BLaER1 (cell line): ENCODE data around the gene RAB3GAP2.

Source experiments
- H3K27ac ChIP-seq: shearing (Covaris generic); formaldehyde crosslinking; 2 replicates; pipeline ENCODE4 v1.8.1; 2022
- H3K27me3 ChIP-seq: shearing (Covaris generic); formaldehyde crosslinking; 2 replicates; pipeline ENCODE4 v1.8.1; 2022
- H3K36me3 ChIP-seq: shearing (Covaris generic); formaldehyde crosslinking; 2 replicates; pipeline ENCODE4 v1.8.1; 2022
- H3K4me1 ChIP-seq: shearing (Covaris generic); formaldehyde crosslinking; 2 replicates; pipeline ENCODE4 v1.8.1; 2022
- H3K4me2 ChIP-seq: shearing (Covaris generic); formaldehyde crosslinking; 2 replicates; pipeline ENCODE4 v1.8.1; 2022
- H3K4me3 ChIP-seq: shearing (Covaris generic); formaldehyde crosslinking; 2 replicates; pipeline ENCODE4 v1.8.1; 2022
- H3K9ac ChIP-seq: shearing (Covaris generic); formaldehyde crosslinking; 2 replicates; pipeline ENCODE4 v1.8.1; 2022
- H3K9me3 ChIP-seq: shearing (Covaris generic); formaldehyde crosslinking; 2 replicates; pipeline ENCODE4 v1.8.1; 2022
- H4K20me1 ChIP-seq: shearing (Covaris generic); formaldehyde crosslinking; 2 replicates; pipeline ENCODE4 v1.8.1; 2022
- Cebpa-rat ChIP-seq: shearing (Covaris generic); IDR thresholded peaks from 2 replicates; pipeline ENCODE4 v1.8.1; 2022

Gene RAB3GAP2

GRCh38 chr1:220307607-220308006 is 35.4 kb upstream of the RAB3GAP2 start:
- Histone ChIP-seq H3K9me3 (no peaks in the 10 kb centered on the region), H3K4me3 (no peak overlapping the region), H3K4me1 (no peaks in the 10 kb centered on the region), H4K20me1 (no peaks in the 10 kb centered on the region), H3K27me3 (no peaks in the 10 kb centered on the region), H3K36me3 (no peaks in the 10 kb centered on the region), H3K4me2 (no peak overlapping the region), H3K9ac (no peak overlapping the region), H3K27ac (no peak overlapping the region)
- TF ChIP-seq Cebpa-rat: no peak

- TF ChIP-seq Cebpa-rat: no peak
- H3K36me3 ChIP-seq: no peaks in the 10 kb centered on the region
- no peaks in the 10 kb centered on the region for H3K27me3 ChIP-seq
- no peak overlapping the region for H3K9ac ChIP-seq
- H3K9me3 ChIP-seq: no peaks in the 10 kb centered on the region
- H3K4me3 ChIP-seq: no peak overlapping the region
- H4K20me1 ChIP-seq: no peaks in the 10 kb centered on the region
- H3K27ac ChIP-seq: no peak overlapping the region
- no peaks in the 10 kb centered on the region for H3K4me1 ChIP-seq
- H3K4me2 ChIP-seq: no peak overlapping the region
Observed at GRCh38 chr1:220306339-220306738, 34.1 kb upstream of the RAB3GAP2 start.

DNA sequence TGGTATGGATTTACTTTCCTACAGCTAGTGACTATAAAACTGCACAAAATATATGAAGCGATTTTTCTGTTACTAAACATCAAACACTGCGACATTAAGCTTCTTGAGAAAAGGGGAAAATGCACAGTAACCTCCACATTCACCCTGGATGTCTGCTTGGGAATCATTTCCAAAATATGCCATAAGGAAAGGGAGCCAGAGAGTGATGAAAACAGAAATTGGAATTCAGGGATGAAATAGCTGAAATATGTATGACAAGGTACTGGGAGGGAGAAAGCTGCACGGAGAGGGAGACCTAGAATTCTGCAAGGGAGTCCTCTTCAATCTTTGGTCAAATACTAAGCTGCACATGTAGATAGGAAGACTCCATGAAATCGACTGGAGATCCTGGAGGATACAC is 31.6 kb upstream of the RAB3GAP2 start:
- Histone ChIP-seq H3K4me3 (no peak overlapping the region), H3K27me3 (no peaks in the 10 kb centered on the region), H3K4me2 (no peak overlapping the region), H3K9me3 (no peaks in the 10 kb centered on the region), H4K20me1 (no peaks in the 10 kb centered on the region), H3K36me3 (no peaks in the 10 kb centered on the region), H3K27ac (no peak overlapping the region), H3K4me1 (no peaks in the 10 kb centered on the region), H3K9ac (no peak overlapping the region)
- no peak for TF ChIP-seq Cebpa-rat

DNA sequence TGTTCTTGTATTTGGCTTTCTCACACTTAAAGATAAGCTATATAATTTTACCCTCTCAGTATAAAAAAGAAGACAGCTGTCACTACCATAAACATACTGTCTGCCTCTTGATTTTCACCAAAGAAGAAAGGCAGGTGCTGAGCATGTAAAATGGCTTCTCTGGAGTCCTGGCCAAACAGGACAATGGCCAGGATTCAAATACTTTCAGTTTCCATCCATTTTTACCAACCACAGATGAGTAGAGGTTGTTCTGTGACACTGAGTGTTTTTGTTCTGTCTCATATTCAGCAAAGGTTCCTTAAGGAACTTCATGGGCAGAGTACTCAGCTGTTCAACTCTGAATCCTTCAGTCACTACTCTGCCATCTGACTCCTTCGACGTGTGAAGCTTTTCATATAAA is 29.4 kb upstream of the RAB3GAP2 start:
- Histone ChIP-seq H3K4me2 (no peak overlapping the region), H3K9ac (no peak overlapping the region), H3K27ac (no peak overlapping the region), H3K4me1 (no peaks in the 10 kb centered on the region), H3K36me3 (no peaks in the 10 kb centered on the region), H3K27me3 (no peaks in the 10 kb centered on the region), H3K9me3 (no peaks in the 10 kb centered on the region), H4K20me1 (no peaks in the 10 kb centered on the region), H3K4me3 (no peak overlapping the region)
- no peak for TF ChIP-seq Cebpa-rat

- TF ChIP-seq Cebpa-rat: no peak
- no peak overlapping the region for H3K9ac ChIP-seq
- H3K27ac ChIP-seq: no peak overlapping the region
- no peak overlapping the region for H3K4me3 ChIP-seq
- no peaks in the 10 kb centered on the region for H4K20me1 ChIP-seq
- no peak overlapping the region for H3K4me2 ChIP-seq
- no peaks in the 10 kb centered on the region for H3K36me3 ChIP-seq
- H3K4me1 ChIP-seq: no peaks in the 10 kb centered on the region
- no peaks in the 10 kb centered on the region for H3K9me3 ChIP-seq
- H3K27me3 ChIP-seq: no peaks in the 10 kb centered on the region
Observed at GRCh38 chr1:220300442-220301121, 28.3 kb upstream of the RAB3GAP2 start.

DNA sequence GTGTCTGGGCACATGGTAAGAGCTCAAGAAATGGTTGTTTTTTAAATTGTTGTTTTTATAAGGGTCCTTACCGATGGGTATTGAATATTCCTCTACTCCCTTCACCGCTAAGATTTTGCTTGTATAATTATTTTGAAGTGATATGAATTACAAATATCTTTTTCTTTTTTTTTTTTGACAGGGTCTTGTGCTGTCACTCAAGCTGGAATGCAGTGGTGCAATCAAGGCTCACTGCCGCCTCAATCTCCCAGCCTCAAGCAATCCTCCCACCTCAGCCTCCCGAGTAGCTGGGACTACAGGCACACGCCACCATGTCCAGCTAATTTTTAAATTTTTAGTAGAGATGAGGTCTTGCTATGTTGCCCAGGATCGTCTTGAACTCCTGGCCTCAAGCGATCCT is 27.1 kb upstream of the RAB3GAP2 start:
- no peak for TF ChIP-seq Cebpa-rat
- Histone ChIP-seq H3K36me3 (no peaks in the 10 kb centered on the region), H3K4me3 (no peak overlapping the region), H3K9me3 (no peaks in the 10 kb centered on the region), H4K20me1 (no peaks in the 10 kb centered on the region), H3K4me2 (no peak overlapping the region), H3K27ac (no peak overlapping the region), H3K9ac (no peak overlapping the region), H3K4me1 (no peaks in the 10 kb centered on the region), H3K27me3 (no peaks in the 10 kb centered on the region)

- TF ChIP-seq Cebpa-rat: no peak
- H4K20me1 ChIP-seq: no peaks in the 10 kb centered on the region
- no peaks in the 10 kb centered on the region for H3K36me3 ChIP-seq
- no peak overlapping the region for H3K27ac ChIP-seq
- H3K27me3 ChIP-seq: no peaks in the 10 kb centered on the region
- no peaks in the 10 kb centered on the region for H3K4me1 ChIP-seq
- H3K4me3 ChIP-seq: no peak overlapping the region
- H3K9me3 ChIP-seq: no peaks in the 10 kb centered on the region
- H3K4me2 ChIP-seq: no peak overlapping the region
- no peak overlapping the region for H3K9ac ChIP-seq
Observed at GRCh38 chr1:220298470-220299205, 26.4 kb upstream of the RAB3GAP2 start.

DNA sequence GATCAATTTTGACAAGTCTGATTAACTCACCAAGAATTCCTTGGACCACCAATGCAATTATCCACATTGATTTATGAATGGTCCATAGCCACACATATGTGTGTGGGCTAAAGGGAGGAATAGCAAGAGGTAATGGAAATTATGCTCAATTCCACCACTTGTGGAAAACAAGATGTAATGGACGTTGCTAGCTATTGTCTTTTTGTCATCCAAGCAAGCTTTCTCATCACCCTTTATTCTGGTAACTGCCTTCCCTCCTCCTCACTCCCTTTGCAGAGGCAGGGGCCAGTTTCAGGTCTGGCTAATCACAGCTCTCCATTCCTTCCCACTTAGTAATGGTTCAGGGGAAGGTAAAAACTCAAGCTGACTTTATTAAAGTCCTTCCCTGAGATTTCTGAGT is 24.7 kb upstream of the RAB3GAP2 start:
- Histone ChIP-seq H4K20me1 (no peaks in the 10 kb centered on the region), H3K9ac (no peak overlapping the region), H3K4me2 (no peak overlapping the region), H3K36me3 (no peaks in the 10 kb centered on the region), H3K27ac (no peak overlapping the region), H3K27me3 (no peaks in the 10 kb centered on the region), H3K4me3 (no peak overlapping the region), H3K9me3 (no peaks in the 10 kb centered on the region), H3K4me1 (no peaks in the 10 kb centered on the region)
- TF ChIP-seq Cebpa-rat: no peak

DNA sequence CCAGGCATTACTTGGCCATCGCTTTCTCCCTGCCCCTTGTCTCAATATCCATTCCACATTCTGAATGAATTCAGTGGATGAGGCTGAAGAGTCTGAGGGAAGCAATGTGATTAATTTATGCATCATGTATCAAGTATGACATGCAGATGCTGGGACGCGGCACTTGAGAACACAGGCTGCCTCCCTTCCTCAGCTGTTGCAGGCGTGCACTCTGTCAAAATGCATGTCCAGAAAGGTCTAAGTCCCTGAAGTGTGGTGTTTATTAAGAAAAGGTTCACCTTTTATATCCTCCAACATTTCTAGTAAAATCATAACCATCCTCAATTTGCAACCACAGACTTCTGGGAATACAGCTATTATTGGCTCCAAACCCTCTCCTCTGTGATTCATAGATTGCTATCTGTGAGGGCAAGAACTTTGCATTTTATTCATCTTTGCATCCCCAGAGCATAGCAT is 22.6 kb upstream of the RAB3GAP2 start:
- no peaks in the 10 kb centered on the region for H3K36me3 ChIP-seq
- no peak overlapping the region for H3K4me3 ChIP-seq
- H3K27ac ChIP-seq: no peak overlapping the region
- H3K9ac ChIP-seq: no peak overlapping the region
- no peaks in the 10 kb centered on the region for H3K4me1 ChIP-seq
- no peaks in the 10 kb centered on the region for H3K9me3 ChIP-seq
- H4K20me1 ChIP-seq: no peaks in the 10 kb centered on the region
- H3K4me2 ChIP-seq: no peak overlapping the region
- TF ChIP-seq Cebpa-rat: no peak
- H3K27me3 ChIP-seq: no peaks in the 10 kb centered on the region

DNA sequence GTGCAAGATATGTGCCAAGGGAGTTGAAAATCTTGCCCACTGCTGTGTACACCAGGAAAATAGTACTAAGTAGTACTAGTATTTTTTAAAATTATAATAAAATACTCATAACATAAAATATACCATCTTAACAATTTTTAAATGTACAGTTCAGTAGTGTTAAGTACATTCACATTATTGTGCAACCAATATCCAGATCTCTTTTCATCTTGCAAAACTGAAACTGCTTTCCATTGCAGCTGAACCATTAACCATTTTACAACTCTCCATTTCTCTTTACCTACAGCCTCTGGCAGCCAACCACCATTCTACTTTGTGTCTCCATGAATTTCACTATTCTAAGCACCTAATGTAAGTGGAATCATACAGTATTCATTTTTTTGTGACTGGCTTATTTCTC is 19.3 kb upstream of the RAB3GAP2 start:
- Histone ChIP-seq H3K4me2 (no peak overlapping the region), H3K27ac (no peak overlapping the region), H3K27me3 (no peaks in the 10 kb centered on the region), H3K9me3 (no peaks in the 10 kb centered on the region), H3K4me1 (no peaks in the 10 kb centered on the region), H4K20me1 (no peaks in the 10 kb centered on the region), H3K4me3 (no peak overlapping the region), H3K36me3 (no peaks in the 10 kb centered on the region), H3K9ac (no peak overlapping the region)
- TF ChIP-seq Cebpa-rat: no peak
